ENCODE data around the gene EPAS1. TPM values are rescaled to one million over a fixed set of nuclear protein-coding genes. Genes with fewer than 3 reads are reported as not detected.

The EPAS1 gene
- total and polyA plus RNA-seq, 12 donors, result 112 to 415 (median 201) TPM

GRCh38 chr2:46351750-46352138 is 54.5 kb downstream of the EPAS1 start:
- H3K27me3 ChIP-seq, result no peaks in the 10 kb centered on the region

DNA sequence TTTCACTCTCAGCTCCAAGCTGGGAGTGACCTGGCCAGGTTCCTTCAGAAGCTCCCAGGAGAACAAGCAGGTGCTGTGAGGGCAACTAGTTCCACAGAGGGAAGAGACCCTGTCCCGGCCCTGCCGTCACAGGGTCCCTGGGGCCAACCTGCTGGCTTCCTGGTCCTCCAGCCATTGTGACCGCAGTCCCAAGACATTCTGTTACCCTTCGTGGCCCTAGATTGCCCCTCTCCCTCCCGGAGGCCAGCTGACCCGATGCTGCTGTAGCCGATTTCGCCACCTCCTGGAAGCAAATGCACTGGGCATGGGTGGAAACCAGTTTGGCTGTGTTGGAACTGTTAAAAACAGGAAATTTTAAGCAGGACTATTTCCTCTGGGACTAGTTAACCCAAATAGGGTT is 55.4 kb downstream of the EPAS1 start:
- H3K4me3 ChIP-seq, result peak overlapping the region in 5 of 10 donors; percentile 1 to 34 (median 22)
- TF ChIP-seq CTCF (IDR thresholded peaks at IDR 0.05), result peak in 8 of 9 donors; percentile 43 to 79 (median 56)
- H3K4me1 ChIP-seq, result peaks cover 34 to 100% (median 80%) of the 10 kb centered on the region in 9 donors
- DNase-seq (peak; percentile 50 to 72), ATAC-seq (peak; percentile 52 to 76 (median 64))
- peak overlapping the region; percentile 61 to 84 (median 76) for H3K27ac ChIP-seq
- H3K27me3 ChIP-seq, result no peaks in the 10 kb centered on the region
- peaks cover 0 to 100% (median 50%) of the 10 kb centered on the region in 9 donors for H3K36me3 ChIP-seq
- intact Hi-C loops (cut with DNase I), result loop anchor here in 7 of 10 donors (1.0 to 10.0 kb wide), 8 partner anchors 35 to 295 kb away; partner anchors contain the start of gene EPAS1 (in 4 of the 7)
- WGBS, 2 donors, result 31 to 35% methylated on average over 8 of the region's 8 CpGs
- H3K9me3 ChIP-seq, result no peaks in the 10 kb centered on the region

More at GRCh38 chr2:46351750-46352138, 54.5 kb downstream of the EPAS1 start:
- TF ChIP-seq CTCF (IDR thresholded peaks at IDR 0.05), result no peak
- Histone ChIP-seq H3K4me1 (peaks cover 34 to 100% (median 86%) of the 10 kb centered on the region in 9 donors), H3K27ac (peak overlapping the region; percentile 61 to 84 (median 76)), H3K9me3 (no peaks in the 10 kb centered on the region), H3K4me3 (peak overlapping the region in 7 of 10 donors; percentile 1 to 36 (median 22)), H3K36me3 (peaks cover 0 to 100% (median 41%) of the 10 kb centered on the region in 9 donors)
- intact Hi-C loops (cut with DNase I), result loop anchor here in 8 of 10 donors (1.0 to 10.0 kb wide), 9 partner anchors 34 to 294 kb away; partner anchors contain the start of gene EPAS1 (in 4 of the 8)
- DNase-seq (peak; percentile 57 to 75), ATAC-seq (peak; percentile 48 to 87 (median 62))
- WGBS, 2 donors, result 38 to 45% methylated on average over 10 of the region's 10 CpGs

DNA sequence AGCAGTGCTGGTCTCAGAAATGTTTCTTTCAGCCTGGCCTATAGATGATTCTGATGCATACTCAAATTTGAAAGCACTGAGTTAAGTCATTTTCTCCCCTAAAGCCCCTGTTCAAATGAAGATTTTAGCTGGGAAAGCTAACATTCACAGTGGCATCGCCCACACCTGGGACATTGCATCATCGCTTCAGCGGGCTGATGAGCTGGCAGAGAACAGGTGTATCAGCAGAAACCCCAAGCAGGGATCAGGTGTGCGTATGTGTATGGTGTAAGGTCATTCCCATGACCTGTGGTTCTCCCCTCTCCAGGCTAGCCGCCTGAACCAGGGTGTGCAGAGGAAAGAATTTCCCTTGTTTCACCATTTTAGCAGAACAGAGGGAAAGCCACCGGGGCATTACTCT is 56.3 kb downstream of the EPAS1 start:
- DNase-seq (no peak), ATAC-seq (no peak)
- Histone ChIP-seq H3K27me3 (no peaks in the 10 kb centered on the region), H3K4me1 (peaks cover 29 to 96% (median 71%) of the 10 kb centered on the region in 9 donors), H3K9me3 (no peaks in the 10 kb centered on the region), H3K36me3 (peaks cover 0 to 100% (median 55%) of the 10 kb centered on the region in 9 donors), H3K27ac (peak overlapping the region in 9 of 10 donors; percentile 27 to 84 (median 76)), H3K4me3 (no peak overlapping the region)
- 92 to 95% methylated on average over 6 of the region's 6 CpGs for WGBS, 2 donors
- no peak for TF ChIP-seq CTCF (IDR thresholded peaks at IDR 0.05)
- intact Hi-C loops (cut with DNase I), result loop anchor here in 7 of 10 donors (5.0 to 10.0 kb wide), 7 partner anchors 36 to 296 kb away; partner anchors contain the start of gene EPAS1 (in 4 of the 7)

- intact Hi-C loops (cut with DNase I), result loop anchor here in 2 of 10 donors (5.0 to 10.0 kb wide), 2 partner anchors 48 to 121 kb away; no protein-coding TSS in a partner anchor
- peak in 5 of 8 donors; percentile 29 to 67 (median 62) for ATAC-seq
- TF ChIP-seq CTCF (IDR thresholded peaks at IDR 0.05), result peak in 1 of 9 donors; percentile 21
These were observed 58.5 kb downstream of the EPAS1 start for GRCh38 chr2:46355756-46356155.

More at GRCh38 chr2:46355756-46356155, 58.5 kb downstream of the EPAS1 start:
- WGBS, 2 donors, result 48 to 62% methylated on average over 3 of the region's 3 CpGs
- H3K4me3 ChIP-seq, result no peak overlapping the region
- peak overlapping the region in 3 of 10 donors; percentile 17 to 33 (median 17) for H3K27ac ChIP-seq
- DNase-seq, result no peak
- H3K9me3 ChIP-seq, result no peaks in the 10 kb centered on the region
- peaks cover 23 to 95% (median 53%) of the 10 kb centered on the region in 9 donors for H3K4me1 ChIP-seq
- peaks cover 4 to 100% (median 67%) of the 10 kb centered on the region in 9 donors for H3K36me3 ChIP-seq
- H3K27me3 ChIP-seq, result no peaks in the 10 kb centered on the region

All from heart right ventricle (tissue), 16 donors.